HepG2 (cell line): ENCODE measurements around the gene USP43. TPM values are rescaled to one million over a fixed set of nuclear protein-coding genes. Genes with fewer than 3 reads are reported as not detected.
A peak's percentile ranks its signal among the peaks of the same experiment; 100 is the strongest.

Source experiments
- ATAC-seq: fragments of 200-7000 bp; cut with Tn5 transposase; 3 replicates; pipeline ENCODE4 v1.9.1; 2020; ENCODE audit warnings: mild to moderate bottlenecking, moderate library complexity
- BruUV-seq: library from RNA; stranded (reverse); fragments of 400-500 nt; replicated peaks from 2 replicates; lab custom pipeline; 2021; lab: Mats Ljungman, UMichigan
- CTCF ChIA-PET: fragments of 300-600 bp; formaldehyde crosslinking; extraction: SDS; loops from one replicate; lab custom pipeline; 2021; ENCODE audit warnings: low total read pairs, inconsistent platforms, low intra/inter-chr PET ratio; lab: Yijun Ruan, JAX
- POLR2A ChIA-PET: fragments of 350-600 bp; sonication (Branson Sonifier 250); formaldehyde crosslinking; loops from one replicate; lab custom pipeline; 2020; ENCODE audit warnings: antibody characterized with exemption, inconsistent platforms; lab: Yijun Ruan, JAX
- DNase-seq: peaks from one replicate; pipeline ENCODE4 v3.0.0-alpha.2; 2015; ENCODE audit warnings: low spot score
- FAIRE-seq: peaks from 3 replicates; lab custom pipeline; 2011; peaks lifted over from hg19 to GRCh38; lab: Jason Lieb, UNC
- H2AFZ ChIP-seq: one replicate; pipeline ENCODE4 v1.6.1; 2011; ENCODE audit warnings: low read length, inconsistent platforms
- H3K27ac ChIP-seq: fragments of 300-600 bp; 3 replicates; pipeline ENCODE4 v1.8.0; 2011; ENCODE audit warnings: mixed run types, mild to moderate bottlenecking, mixed read lengths, low read length, inconsistent platforms; ENCODE audit not compliant: insufficient read depth; ENCODE audit errors: extremely low read length
- H3K27me3 ChIP-seq, 2 experiments: fragments of 200-600 bp in 1 of 2; 2 replicates in 1 of 2; 3 replicates in 1 of 2; pipeline versions ENCODE4 v1.6.0 to v1.8.0; 2011; ENCODE audit warnings: low read length in 2 of 2, mild to moderate bottlenecking in 2 of 2, moderate library complexity in 2 of 2, inconsistent platforms in 1 of 2; ENCODE audit not compliant: insufficient read depth in 2 of 2, control insufficient read depth in 1 of 2
- H3K36me3 ChIP-seq, 2 experiments: fragments of 200-600 bp in 1 of 2; replicated peaks in 1 of 2; 2 replicates in 1 of 2; 3 replicates in 1 of 2; pipeline versions ENCODE4 v1.5.1 to v1.8.0; 2011; ENCODE audit warnings: low read length in 2 of 2, inconsistent platforms in 1 of 2; ENCODE audit not compliant: insufficient read depth in 2 of 2, control insufficient read depth in 1 of 2
- H3K4me1 ChIP-seq: 2 replicates; pipeline ENCODE4 v1.5.1; 2012; ENCODE audit warnings: low read length, inconsistent platforms; ENCODE audit not compliant: insufficient read depth
- H3K4me2 ChIP-seq: 2 replicates; pipeline ENCODE4 v1.6.0; 2011; ENCODE audit warnings: low read depth, low read length, inconsistent platforms
- H3K4me3 ChIP-seq, 3 experiments: fragments of 200-600 bp in 1 of 3; sonication (generic), shearing (Covaris generic) in 1 of 3; replicated peaks in 1 of 3; 2 replicates each; pipeline ENCODE4 v1.5.1; 2011 to 2016; ENCODE audit warnings: low read length in 3 of 3, inconsistent platforms in 2 of 3, low read depth in 2 of 3, mild to moderate bottlenecking in 2 of 3, control low read depth in 1 of 3, mixed read lengths in 1 of 3; ENCODE audit not compliant: insufficient read depth in 1 of 3
- H3K79me2 ChIP-seq: one replicate; pipeline ENCODE4 v1.6.1; 2011; ENCODE audit warnings: low read length, inconsistent platforms; ENCODE audit not compliant: insufficient read depth
- H3K9ac ChIP-seq: 2 replicates; pipeline ENCODE4 v1.6.0; 2011; ENCODE audit warnings: mild to moderate bottlenecking, low read depth, low read length, inconsistent platforms; ENCODE audit not compliant: insufficient read depth
- H3K9me3 ChIP-seq: 2 replicates; pipeline ENCODE4 v1.5.1; 2012; ENCODE audit warnings: mild to moderate bottlenecking, low read length
- H4K20me1 ChIP-seq: 2 replicates; pipeline ENCODE4 v1.6.0; 2011; ENCODE audit warnings: inconsistent platforms, mild to moderate bottlenecking, low read length, moderate library complexity; ENCODE audit not compliant: insufficient read depth
- DZIP1 ChIP-seq: sonication (generic); formaldehyde crosslinking; IDR thresholded peaks from 2 replicates; pipeline ENCODE4 v1.5.0; 2020; ENCODE audit warnings: mild to moderate bottlenecking, missing genetic modification reagents
- MAFF ChIP-seq: IDR thresholded peaks from 2 replicates; pipeline ENCODE4 v1.6.1; 2011; ENCODE audit warnings: low read depth, low read length, improper control_type of control experiment
- NFE2L2 ChIP-seq: fragments of 150-350 bp; IDR thresholded peaks from 2 replicates; pipeline ENCODE4 v1.6.1; 2014; ENCODE audit warnings: low read length
- TAF1 ChIP-seq: sonication (generic); formaldehyde crosslinking; IDR thresholded peaks from 2 replicates; pipeline ENCODE4 v1.4.0; 2020; ENCODE audit warnings: missing genetic modification reagents
- TOE1 ChIP-seq: sonication (generic); formaldehyde crosslinking; IDR thresholded peaks from 2 replicates; pipeline ENCODE4 v1.4.0; 2020; ENCODE audit warnings: mild to moderate bottlenecking, missing genetic modification reagents
- ZBTB25 ChIP-seq: IDR thresholded peaks from 2 replicates; pipeline ENCODE4 v1.6.1; 2018; ENCODE audit warnings: missing genetic modification reagents
- ZFP36 ChIP-seq: fragments of 150-350 bp; IDR thresholded peaks from 2 replicates; pipeline ENCODE4 v1.6.1; 2018; ENCODE audit warnings: borderline replicate concordance, low read length, low read depth; ENCODE audit not compliant: partially characterized antibody
- ZNF12 ChIP-seq: sonication (generic); formaldehyde crosslinking; IDR thresholded peaks from 2 replicates; pipeline ENCODE4 v1.5.0; 2020; ENCODE audit warnings: missing genetic modification reagents
- ZNF253 ChIP-seq: sonication (generic); formaldehyde crosslinking; IDR thresholded peaks from 2 replicates; pipeline ENCODE4 v1.8.0; 2022; ENCODE audit warnings: mild to moderate bottlenecking, missing genetic modification reagents, borderline replicate concordance
- ZNF317 ChIP-seq: sonication (generic); formaldehyde crosslinking; IDR thresholded peaks from 2 replicates; pipeline ENCODE4 v1.5.0; 2020; ENCODE audit warnings: mild to moderate bottlenecking, missing genetic modification reagents
- ZNF383 ChIP-seq: sonication (generic); formaldehyde crosslinking; IDR thresholded peaks from 2 replicates; pipeline ENCODE4 v1.4.0; 2020; ENCODE audit warnings: missing genetic modification reagents, mild to moderate bottlenecking, borderline replicate concordance
- ZNF441 ChIP-seq: sonication (generic); formaldehyde crosslinking; IDR thresholded peaks from 2 replicates; pipeline ENCODE4 v1.7.0; 2021; ENCODE audit warnings: missing genetic modification reagents, borderline replicate concordance
- ZNF580 ChIP-seq: IDR thresholded peaks from 2 replicates; pipeline ENCODE4 v1.6.1; 2016; ENCODE audit warnings: low read depth, borderline replicate concordance
- ZNF678 ChIP-seq: sonication (generic); formaldehyde crosslinking; IDR thresholded peaks from 2 replicates; pipeline ENCODE4 v1.4.0; 2020; ENCODE audit warnings: mild to moderate bottlenecking, missing genetic modification reagents
- WGBS: methylation state at CpG from one replicate; pipeline ENCODE4 v1.1.6; 2017; ENCODE audit warnings: low lambda C conversion rate; 5-methylcytosine and 5-hydroxymethylcytosine counted together
- in situ Hi-C: cut with HindIII; loops from 2 replicates; pipeline ENCODE4 v1.10.0; 2017; ENCODE audit warnings: low pct_unique_long_range_greater_than_20kb; ENCODE audit not compliant: extremely low pct_ligation_motif_present
- intact Hi-C: fragments of 100-400 bp; cut with micrococcal nuclease; formaldehyde crosslinking; loops from one replicate; pipeline ENCODE4 v1.10.0; 2022; ENCODE audit not compliant: unreplicated experiment
- polyA plus RNA-seq, 8 experiments: library from polyadenylated mRNA; depleted of rRNA in 3 of 8; stranded (reverse) in 7 of 8; unstranded in 1 of 8; fragments of >200 nt; fragmentation: Illumina TruSeq in 4 of 8; extraction: Trizol in 4 of 8; gene quantifications; 2 replicates each; pipeline versions ENCODE4 v1.2.1 to v1.2.3, GENCODE V29; 2011 to 2016; ENCODE audit warnings: low read depth in 4 of 8, missing spikeins in 1 of 8, mixed read lengths in 1 of 8; ENCODE audit not compliant: insufficient read depth in 1 of 8
- total RNA-seq, 5 experiments: library from RNA; depleted of rRNA; stranded (reverse); fragments of >200 nt; fragmentation: Illumina TruSeq; extraction: Trizol; gene quantifications; 2 replicates each; pipeline ENCODE4 v1.2.3, GENCODE V29; 2016; ENCODE audit warnings: low read depth in 1 of 5

Gene USP43
- total and polyA plus RNA-seq, 2 of the 13 experiments (the other 11 are each of a cell fraction or from before 2014, with no cell fraction given): 1.6 to 2.2 TPM

GRCh38 chr17:9729034-9729650, 83.8 kb downstream of the USP43 start (continued):
- no peak for TF ChIP-seq ZNF383

GRCh38 chr17:9729735-9730420, 84.6 kb downstream of the USP43 start:
- POLR2A ChIA-PET: no interaction called here
- ATAC-seq: no peak

GRCh38 chr17:9750524-9750923, 105.2 kb downstream of the USP43 start:
- no peak overlapping the region for H3K27ac ChIP-seq
- intact Hi-C loops: no loop called here
- ATAC-seq (no peak), FAIRE-seq (no peak), DNase-seq (no peak)
- no peaks in the 10 kb centered on the region for H4K20me1 ChIP-seq
- no peak overlapping the region for H2AFZ ChIP-seq
- POLR2A ChIA-PET: no interaction called here
- no peaks in the 10 kb centered on the region for H3K4me1 ChIP-seq
- BruUV-seq: no TSS peak
- CTCF ChIA-PET: no interaction called here
- H3K36me3 ChIP-seq: no peaks in the 10 kb centered on the region
- H3K4me2 ChIP-seq: no peak overlapping the region
- in situ Hi-C loops: no loop called here
- no peaks in the 10 kb centered on the region for H3K79me2 ChIP-seq
- no peak overlapping the region for H3K9ac ChIP-seq
- no peaks in the 10 kb centered on the region for H3K9me3 ChIP-seq
- H3K27me3 ChIP-seq: 0 out of 5 replicates have a peak, but pooled peaks cover 0 to 2% of the 10 kb centered on the region in 2 experiments
- 24% methylated on average over 9 of the region's 9 CpGs for WGBS
- H3K4me3 ChIP-seq: no peak overlapping the region
- TF ChIP-seq ZBTB25 (CRISPR knock-in tag) (no peak), ZNF678 (CRISPR knock-in tag) (no peak), ZFP36 (no peak), DZIP1 (CRISPR knock-in tag) (no peak), ZNF317 (CRISPR knock-in tag) (no peak), ZNF580 (CRISPR knock-in tag) (no peak), ZNF12 (no peak), TAF1 (no peak), MAFF (no peak)

More at GRCh38 chr17:9729735-9730420, 84.6 kb downstream of the USP43 start:
- 0 out of 2 replicates have a peak, but pooled peaks have one; percentile 6 for TF ChIP-seq NFE2L2
- TF ChIP-seq ZNF441: no peak
- TF ChIP-seq ZNF253: no peak
- no peak for TF ChIP-seq TOE1 (CRISPR knock-in tag)
- H4K20me1 ChIP-seq: no peaks in the 10 kb centered on the region
- H3K27ac ChIP-seq: no peak overlapping the region
- DNase-seq: no peak
- no TSS peak for BruUV-seq
- CTCF ChIA-PET: interaction anchor here (1.8 to 2.1 kb wide), 2 partner anchors 14 to 39 kb away, joined by 12 to 17 read pairs; no protein-coding TSS in a partner anchor
- in situ Hi-C loops: no loop called here
- no peaks in the 10 kb centered on the region for H3K27me3 ChIP-seq
- no peaks in the 10 kb centered on the region for H3K79me2 ChIP-seq
- H2AFZ ChIP-seq: no peak overlapping the region
- H3K4me2 ChIP-seq: no peak overlapping the region
- H3K9ac ChIP-seq: no peak overlapping the region
- FAIRE-seq: no peak
- no peaks in the 10 kb centered on the region for H3K9me3 ChIP-seq
- H3K36me3 ChIP-seq: no peaks in the 10 kb centered on the region
- H3K4me1 ChIP-seq: no peaks in the 10 kb centered on the region
- H3K4me3 ChIP-seq: no peak overlapping the region
- 37% methylated on average over 11 of the region's 11 CpGs for WGBS
- intact Hi-C loops: loop anchor here (2.0 to 5.0 kb wide), 3 partner anchors 15 to 83 kb away; partner anchors contain the start of gene USP43
